ENCODE measurements around the gene KCNQ1.

KCNQ1 gene

DNA sequence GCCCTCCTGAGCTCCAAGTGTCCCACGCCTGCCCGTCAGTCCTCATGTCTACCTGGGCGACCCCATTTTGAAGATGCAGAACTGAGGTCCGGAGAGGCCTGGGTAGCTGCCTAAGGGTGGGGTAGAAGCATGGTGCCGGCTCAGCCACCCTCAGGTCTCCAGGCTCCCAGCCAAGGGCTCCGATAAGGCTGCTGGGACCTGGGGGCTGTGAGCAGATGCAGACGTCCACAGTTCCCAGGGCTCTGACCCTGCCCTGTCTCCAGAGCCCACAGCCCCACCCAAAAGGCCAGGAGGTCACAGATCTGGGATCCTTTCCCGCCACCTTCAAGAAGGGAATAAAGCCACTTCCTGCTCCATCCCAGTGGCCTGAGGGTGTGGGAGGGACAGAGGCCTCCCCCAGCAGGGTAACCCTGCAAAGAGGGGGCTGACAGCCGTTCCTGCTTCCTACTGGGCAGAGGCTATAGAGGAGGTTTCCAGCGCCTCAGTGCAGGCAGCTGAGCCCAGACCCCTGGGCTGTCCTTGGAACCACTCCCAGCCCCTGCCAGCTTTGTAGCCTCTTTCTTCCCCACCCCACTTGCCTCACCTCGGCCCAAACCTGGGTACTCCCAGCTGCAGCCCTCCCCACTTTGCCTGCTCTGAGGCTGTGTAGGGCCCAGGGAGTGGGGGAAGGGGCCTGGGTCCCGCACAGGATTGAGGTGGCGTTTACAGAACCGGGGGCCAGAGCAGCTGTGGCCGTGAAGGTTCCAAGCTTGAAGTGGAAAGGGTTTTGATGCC is 355.3 kb downstream of the KCNQ1 start:
- H2AFZ ChIP-seq (ENCODE audit: low read length, unreplicated experiment) = no peak overlapping the region
- no peak overlapping the region for H3K27ac ChIP-seq (ENCODE audit: low read depth, low read length)
- no peaks in the 10 kb centered on the region for H3K4me1 ChIP-seq (ENCODE audit: control insufficient read depth, insufficient read depth, low read length, unreplicated experiment)
- H3K27me3 ChIP-seq (ENCODE audit: insufficient read depth, low read length) = peaks cover 10% of the 10 kb centered on the region; the same call in 1 of the 2 replicates
- H3K4me3 ChIP-seq (ENCODE audit: low read depth, low read length) = no peak overlapping the region
- no peaks in the 10 kb centered on the region for H3K79me2 ChIP-seq (ENCODE audit: control insufficient read depth, insufficient read depth, low read length, unreplicated experiment)
- H3K36me3 ChIP-seq (ENCODE audit: insufficient read depth, low read length) = no peaks in the 10 kb centered on the region

DNA sequence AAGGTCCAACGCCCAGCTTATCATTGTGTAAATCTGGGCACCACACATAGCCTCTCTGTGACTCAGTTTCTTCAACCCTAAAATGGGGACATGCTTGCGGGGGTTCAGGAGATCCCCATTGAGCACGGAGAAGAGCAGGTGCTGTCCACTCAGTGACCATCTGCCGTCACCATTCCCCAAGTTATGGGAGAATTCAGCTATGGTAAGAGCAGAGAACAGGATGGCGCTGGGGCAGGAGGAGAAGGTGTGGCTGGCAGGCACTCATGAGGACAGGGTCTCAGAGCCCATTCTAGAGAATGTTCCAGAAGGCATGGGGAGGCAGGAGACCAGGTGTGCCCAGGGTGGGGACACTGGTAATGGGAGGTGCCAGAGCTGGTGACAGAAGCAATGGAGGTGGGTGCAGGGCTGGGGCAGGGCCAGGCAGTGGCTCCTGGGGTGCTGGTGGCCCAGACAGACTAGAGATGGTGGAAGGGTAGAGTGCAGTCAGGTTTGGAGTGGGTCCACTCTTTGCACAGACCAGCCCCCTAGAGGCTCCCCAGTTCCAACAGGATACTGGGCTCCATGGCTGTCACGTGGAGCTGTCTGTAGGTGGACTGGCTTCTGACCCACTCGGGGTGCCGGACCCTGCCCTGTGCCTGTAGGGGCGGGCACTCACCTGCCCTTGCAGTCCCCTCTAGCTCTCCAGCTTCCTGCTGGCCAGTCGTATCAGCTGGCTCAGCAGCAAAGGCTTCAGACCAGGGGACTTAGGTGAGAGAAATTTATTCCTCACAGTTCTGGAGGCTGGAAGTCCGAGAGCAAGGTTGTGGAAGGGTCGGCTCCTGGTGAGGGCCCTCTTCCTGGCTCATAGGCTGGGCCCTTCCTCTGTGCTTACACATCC is 356.1 kb downstream of the KCNQ1 start:
- Histone ChIP-seq H3K27me3 (ENCODE audit: insufficient read depth, low read length) (peaks cover 10% of the 10 kb centered on the region; the same call in 1 of the 2 replicates), H3K27ac (ENCODE audit: low read depth, low read length) (no peak overlapping the region), H3K4me1 (ENCODE audit: control insufficient read depth, insufficient read depth, low read length, unreplicated experiment) (peaks cover 3% of the 10 kb centered on the region), H3K4me3 (ENCODE audit: low read depth, low read length) (no peak overlapping the region), H2AFZ (ENCODE audit: low read length, unreplicated experiment) (no peak overlapping the region), H3K36me3 (ENCODE audit: insufficient read depth, low read length) (no peaks in the 10 kb centered on the region), H3K79me2 (ENCODE audit: control insufficient read depth, insufficient read depth, low read length, unreplicated experiment) (no peaks in the 10 kb centered on the region)

DNA sequence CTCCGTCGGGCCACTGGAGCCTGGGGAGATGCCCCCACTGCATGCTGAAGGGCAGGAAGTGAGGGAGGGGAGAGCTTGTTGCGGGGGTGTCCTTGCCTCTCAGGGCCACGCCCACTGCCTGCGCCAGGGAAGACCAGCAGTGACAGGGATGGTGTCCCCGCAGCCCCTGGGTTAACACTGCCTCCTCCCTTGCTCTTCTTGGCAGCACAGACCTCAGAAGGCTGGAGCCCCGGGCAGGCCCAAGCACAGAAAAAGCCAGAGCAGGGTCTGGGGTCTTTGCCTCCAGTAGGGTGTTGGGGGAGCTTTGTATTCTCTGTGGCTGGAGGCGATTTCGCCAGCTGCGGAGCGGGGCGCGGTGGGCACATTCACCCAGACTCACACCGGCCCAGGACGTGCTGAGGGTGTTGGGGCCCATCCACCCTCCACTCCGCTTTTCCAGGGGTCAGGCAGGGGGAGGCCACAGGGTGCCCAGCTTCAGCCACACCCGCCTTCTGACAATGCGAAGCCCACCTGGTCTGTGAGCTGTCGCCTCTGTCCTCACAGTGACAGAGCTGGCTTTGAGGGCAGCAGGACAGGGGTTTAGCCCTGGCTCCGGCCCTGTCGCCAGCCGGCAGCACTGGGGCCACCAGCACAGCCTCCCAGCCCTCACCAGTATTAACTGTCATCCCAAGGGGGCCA is 357.0 kb downstream of the KCNQ1 start:
- Histone ChIP-seq H3K4me3 (ENCODE audit: low read depth, low read length) (no peak overlapping the region), H3K27me3 (ENCODE audit: insufficient read depth, low read length) (peaks cover 11% of the 10 kb centered on the region; the same call in 1 of the 2 replicates), H2AFZ (ENCODE audit: low read length, unreplicated experiment) (no peak overlapping the region), H3K4me1 (ENCODE audit: control insufficient read depth, insufficient read depth, low read length, unreplicated experiment) (peaks cover 3% of the 10 kb centered on the region), H3K79me2 (ENCODE audit: control insufficient read depth, insufficient read depth, low read length, unreplicated experiment) (no peaks in the 10 kb centered on the region), H3K36me3 (ENCODE audit: insufficient read depth, low read length) (no peaks in the 10 kb centered on the region), H3K27ac (ENCODE audit: low read depth, low read length) (no peak overlapping the region)

DNA sequence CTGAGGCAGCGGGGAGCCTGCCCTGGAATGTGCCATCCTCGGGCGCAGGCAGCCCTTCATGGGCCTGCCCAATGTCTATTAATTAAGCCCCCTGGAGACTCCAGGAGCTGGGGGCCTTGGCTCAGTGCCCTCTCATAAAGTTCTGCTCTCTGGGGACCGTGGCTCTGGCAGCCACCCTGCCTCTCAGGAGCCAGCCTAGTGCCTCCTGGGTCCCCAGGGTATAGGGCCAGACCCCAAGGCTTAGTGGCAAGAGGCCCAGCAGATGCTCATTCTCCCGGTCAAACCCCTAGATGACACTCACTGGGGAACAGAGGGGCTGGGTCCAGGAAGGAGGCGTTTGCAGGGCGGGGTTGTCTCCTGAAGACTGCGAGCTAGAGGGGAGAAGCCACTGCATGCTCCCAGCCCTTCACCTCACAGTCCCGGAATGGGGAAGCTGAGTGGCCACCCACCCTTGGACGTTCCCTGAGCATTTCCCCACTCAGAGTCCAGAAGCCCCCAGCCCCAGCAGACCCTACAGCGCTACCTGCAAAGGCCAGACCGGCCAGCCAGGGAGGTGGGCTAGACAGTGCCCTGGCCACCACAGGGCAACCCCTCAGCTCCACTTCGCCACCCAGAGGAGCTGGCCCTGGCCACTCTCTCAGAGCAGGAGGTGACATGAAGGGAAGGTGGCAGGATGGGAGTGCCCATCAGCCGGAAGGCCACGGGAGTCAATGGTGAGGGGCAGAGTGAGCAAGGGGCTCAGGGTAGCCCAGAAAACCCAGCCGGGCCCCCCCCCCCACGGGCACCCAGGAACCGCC is 357.8 kb downstream of the KCNQ1 start:
- H3K27me3 ChIP-seq (ENCODE audit: insufficient read depth, low read length) = peaks cover 18% of the 10 kb centered on the region; the same call in 1 of the 2 replicates
- no peaks in the 10 kb centered on the region for H3K79me2 ChIP-seq (ENCODE audit: control insufficient read depth, insufficient read depth, low read length, unreplicated experiment)
- H3K4me1 ChIP-seq (ENCODE audit: control insufficient read depth, insufficient read depth, low read length, unreplicated experiment) = peaks cover 3% of the 10 kb centered on the region
- no peak overlapping the region for H3K27ac ChIP-seq (ENCODE audit: low read depth, low read length)
- no peak overlapping the region for H2AFZ ChIP-seq (ENCODE audit: low read length, unreplicated experiment)
- H3K36me3 ChIP-seq (ENCODE audit: insufficient read depth, low read length) = no peaks in the 10 kb centered on the region
- H3K4me3 ChIP-seq (ENCODE audit: low read depth, low read length) = no peak overlapping the region

DNA sequence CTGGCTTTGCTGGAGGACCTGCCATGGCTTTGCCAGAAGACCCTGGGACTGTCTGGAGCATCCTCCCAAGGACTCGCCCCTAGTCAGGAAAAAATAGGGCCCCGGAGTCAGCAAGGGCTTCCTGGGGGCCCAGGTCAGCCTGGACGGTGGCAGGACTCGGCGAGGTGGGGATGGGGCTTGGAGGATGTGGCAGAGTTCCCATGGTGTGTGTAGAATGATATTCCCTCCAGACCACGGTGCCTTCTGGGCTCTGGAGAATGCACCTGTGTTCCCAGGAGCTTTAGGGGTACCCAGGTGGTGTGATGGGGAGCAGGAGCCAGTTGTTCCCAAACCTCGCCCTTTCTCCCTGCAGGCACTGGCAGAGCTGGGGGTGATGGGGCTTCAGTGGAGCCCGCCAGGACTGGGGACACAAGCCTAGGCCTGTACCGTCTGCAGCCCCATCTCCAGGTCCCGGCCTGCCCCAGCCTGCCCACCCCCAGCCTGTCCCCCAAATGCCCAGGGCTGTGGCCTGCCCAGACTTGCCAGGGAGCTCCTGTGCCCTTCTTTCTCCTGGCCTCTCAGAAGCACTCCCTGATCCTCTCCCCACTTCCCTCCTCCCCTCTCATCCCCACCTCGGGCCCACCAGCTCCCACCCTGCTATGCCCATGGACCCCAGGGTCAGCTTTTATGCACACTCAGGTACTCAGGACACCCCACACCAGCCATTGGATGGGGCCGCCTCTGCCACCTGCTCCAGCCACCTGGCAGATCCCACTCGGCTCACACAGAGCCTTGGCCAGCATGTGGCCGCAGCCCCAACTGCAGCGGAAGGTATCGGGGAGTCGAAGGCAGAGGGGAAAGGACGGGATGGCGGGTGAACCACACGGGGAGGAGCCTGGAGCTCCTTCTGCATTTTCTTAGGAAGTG is 358.6 kb downstream of the KCNQ1 start:
- Histone ChIP-seq H3K79me2 (ENCODE audit: control insufficient read depth, insufficient read depth, low read length, unreplicated experiment) (no peaks in the 10 kb centered on the region), H3K36me3 (ENCODE audit: insufficient read depth, low read length) (no peaks in the 10 kb centered on the region), H3K4me3 (ENCODE audit: low read depth, low read length) (no peak overlapping the region), H3K27me3 (ENCODE audit: insufficient read depth, low read length) (peaks cover 23% of the 10 kb centered on the region), H3K27ac (ENCODE audit: low read depth, low read length) (no peak overlapping the region), H3K4me1 (ENCODE audit: control insufficient read depth, insufficient read depth, low read length, unreplicated experiment) (peaks cover 3% of the 10 kb centered on the region), H2AFZ (ENCODE audit: low read length, unreplicated experiment) (no peak overlapping the region)

DNA sequence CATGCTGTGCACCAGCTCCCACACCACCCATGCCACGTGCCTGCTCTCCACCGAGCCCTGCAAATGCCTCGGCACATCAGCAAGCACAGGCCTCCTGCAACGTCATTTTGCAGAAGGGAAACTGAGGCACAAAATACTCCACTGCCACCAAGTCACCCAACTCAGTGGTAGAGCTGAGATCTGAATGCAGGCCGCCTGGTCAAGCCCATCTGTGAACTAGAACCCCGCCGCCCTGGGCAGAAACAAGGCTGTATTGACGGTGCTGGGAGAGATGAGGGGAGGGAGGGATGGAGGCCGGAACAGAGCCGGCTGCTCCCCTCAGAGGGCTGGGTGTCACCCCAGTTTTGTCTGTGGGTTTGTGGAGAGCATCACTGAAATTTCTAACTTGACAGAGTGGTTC is 359.4 kb downstream of the KCNQ1 start:
- H3K4me1 ChIP-seq (ENCODE audit: control insufficient read depth, insufficient read depth, low read length, unreplicated experiment) = peaks cover 3% of the 10 kb centered on the region
- no peaks in the 10 kb centered on the region for H3K36me3 ChIP-seq (ENCODE audit: insufficient read depth, low read length)
- H2AFZ ChIP-seq (ENCODE audit: low read length, unreplicated experiment) = no peak overlapping the region
- H3K79me2 ChIP-seq (ENCODE audit: control insufficient read depth, insufficient read depth, low read length, unreplicated experiment) = no peaks in the 10 kb centered on the region
- H3K4me3 ChIP-seq (ENCODE audit: low read depth, low read length) = no peak overlapping the region
- peaks cover 21% of the 10 kb centered on the region for H3K27me3 ChIP-seq (ENCODE audit: insufficient read depth, low read length)
- H3K27ac ChIP-seq (ENCODE audit: low read depth, low read length) = no peak overlapping the region

DNA sequence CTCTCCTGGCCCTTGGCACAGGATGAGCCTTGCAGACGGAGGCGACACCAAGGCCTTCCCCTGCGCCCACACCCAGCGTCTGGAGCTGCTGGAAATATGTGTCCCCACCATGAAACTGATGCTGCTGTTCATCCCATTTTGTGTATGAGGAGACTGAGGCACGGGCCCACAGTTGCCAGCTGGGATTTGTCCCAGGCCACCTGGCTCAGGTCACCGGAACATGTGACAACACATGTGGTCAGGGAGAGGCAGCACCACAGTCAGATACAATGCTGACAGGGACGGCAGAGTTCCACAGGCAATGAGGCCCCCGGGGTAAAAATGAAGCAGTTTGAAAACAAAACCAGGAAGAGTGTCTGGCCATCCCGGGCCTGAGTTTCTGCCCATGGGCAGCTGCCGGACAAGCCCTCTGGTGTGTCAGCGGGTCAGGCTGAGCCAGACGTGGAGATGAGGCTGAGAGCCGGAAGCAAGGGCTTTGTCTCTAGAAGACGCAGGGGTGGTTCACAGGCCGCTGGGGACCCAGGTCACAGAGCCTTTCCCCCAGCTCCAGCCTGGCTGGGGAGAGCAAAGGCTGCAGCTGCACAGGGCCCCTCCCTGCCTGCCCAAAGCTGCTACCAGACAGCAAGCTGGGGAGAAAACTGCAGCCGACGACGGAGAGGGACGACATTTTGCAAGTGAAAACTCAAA is 360.0 kb downstream of the KCNQ1 start:
- Histone ChIP-seq H2AFZ (ENCODE audit: low read length, unreplicated experiment) (no peak overlapping the region), H3K4me1 (ENCODE audit: control insufficient read depth, insufficient read depth, low read length, unreplicated experiment) (peaks cover 3% of the 10 kb centered on the region), H3K4me3 (ENCODE audit: low read depth, low read length) (no peak overlapping the region), H3K27me3 (ENCODE audit: insufficient read depth, low read length) (peaks cover 21% of the 10 kb centered on the region), H3K27ac (ENCODE audit: low read depth, low read length) (no peak overlapping the region), H3K36me3 (ENCODE audit: insufficient read depth, low read length) (no peaks in the 10 kb centered on the region), H3K79me2 (ENCODE audit: control insufficient read depth, insufficient read depth, low read length, unreplicated experiment) (no peaks in the 10 kb centered on the region)

DNA sequence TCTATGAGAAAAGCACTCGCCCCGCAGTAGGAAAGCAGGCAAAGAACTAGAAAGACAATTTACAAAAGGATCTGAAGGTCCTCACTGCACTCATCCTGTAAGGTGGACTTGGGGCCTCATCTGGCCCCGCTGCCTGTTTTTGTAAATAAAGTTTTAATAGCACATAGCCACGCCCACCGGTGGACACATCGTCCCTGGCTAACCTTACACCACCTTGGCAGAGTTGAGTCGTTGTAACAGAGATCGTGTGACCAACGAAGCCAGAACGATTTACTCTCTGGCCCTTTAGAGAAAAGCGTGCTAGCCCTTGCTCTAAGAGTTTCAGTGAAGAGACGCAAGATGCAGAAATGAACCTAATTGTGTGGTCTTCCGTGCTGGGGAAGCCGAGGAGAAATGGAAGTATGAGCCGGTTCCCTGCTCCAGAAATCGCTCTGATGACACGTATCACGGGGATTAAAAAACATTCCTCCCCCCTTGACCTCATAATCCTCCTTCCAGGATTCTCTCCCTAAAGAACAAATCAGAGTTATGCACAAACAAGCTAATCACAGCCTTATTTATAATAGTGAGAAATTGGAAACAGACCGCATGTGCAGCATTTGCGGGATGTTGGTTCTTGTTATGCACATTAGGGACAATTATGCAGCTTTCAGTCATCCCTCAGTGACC is 360.7 kb downstream of the KCNQ1 start:
- peaks cover 24% of the 10 kb centered on the region for H3K27me3 ChIP-seq (ENCODE audit: insufficient read depth, low read length)
- no peaks in the 10 kb centered on the region for H3K79me2 ChIP-seq (ENCODE audit: control insufficient read depth, insufficient read depth, low read length, unreplicated experiment)
- no peak overlapping the region for H3K4me3 ChIP-seq (ENCODE audit: low read depth, low read length)
- H3K36me3 ChIP-seq (ENCODE audit: insufficient read depth, low read length) = no peaks in the 10 kb centered on the region
- no peak overlapping the region for H3K27ac ChIP-seq (ENCODE audit: low read depth, low read length)
- peaks cover 3% of the 10 kb centered on the region for H3K4me1 ChIP-seq (ENCODE audit: control insufficient read depth, insufficient read depth, low read length, unreplicated experiment)
- no peak overlapping the region for H2AFZ ChIP-seq (ENCODE audit: low read length, unreplicated experiment)

All from ACC112 (cell line).